PC-9 (cell line): ENCODE results near the gene ANO8.

ENCODE experiments used
- EZH2 ChIP-seq: fragments of 200-600 bp; sonication (generic); IDR thresholded peaks from 2 replicates; pipeline ENCODE4 v1.8.0; 2017; ENCODE audit warnings: antibody characterized with exemption, low read depth
- TF ChIP-seq, protein P1 (sequence below): fragments of 200-600 bp; sonication (generic); conservative IDR thresholded peaks from 2 replicates; pipeline ENCODE4 v1.6.1; 2017; ENCODE audit warnings: mixed run types, antibody characterized with exemption, mild to moderate bottlenecking, moderate library complexity

DNA sequence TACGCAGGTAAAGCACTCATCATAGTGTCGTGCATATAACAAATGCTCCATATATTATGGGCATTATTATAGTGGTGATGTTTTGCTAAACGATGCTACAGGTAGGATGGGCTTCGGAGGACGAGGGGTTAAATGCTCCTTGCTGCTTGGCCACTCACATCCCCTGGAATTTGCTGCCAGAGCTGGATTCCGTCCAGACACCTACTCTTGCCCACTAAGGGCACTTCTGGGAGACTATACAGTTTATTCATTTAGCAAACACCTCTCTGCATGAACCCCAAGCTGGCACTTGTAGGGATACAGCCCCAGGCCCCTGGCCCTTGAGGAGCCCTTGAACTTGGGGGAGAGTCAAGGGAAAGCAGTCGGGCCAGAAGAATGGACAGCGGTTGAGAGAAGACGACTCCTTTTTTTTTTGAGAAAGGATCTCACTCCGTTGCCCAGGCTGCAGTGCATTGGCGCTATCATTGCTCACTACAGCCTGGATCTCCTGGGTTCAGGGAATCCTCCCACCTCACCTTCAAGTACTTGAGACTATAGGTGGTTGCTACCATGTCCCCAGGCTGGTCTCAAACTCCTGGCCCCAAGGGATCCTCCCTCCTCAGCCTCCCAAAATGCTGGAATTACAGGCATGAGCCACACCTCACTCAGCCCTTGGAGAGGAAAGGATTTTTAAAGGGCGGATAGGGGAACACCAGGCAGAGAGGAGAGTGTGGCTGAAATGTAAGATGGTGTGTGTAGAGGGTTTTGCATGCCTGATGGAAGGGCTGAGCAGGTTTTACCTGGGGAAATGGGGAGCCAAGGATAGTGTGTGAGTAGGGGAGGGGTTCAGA is 30.1 kb downstream of the ANO8 start:
- TF ChIP-seq, protein P1, sequence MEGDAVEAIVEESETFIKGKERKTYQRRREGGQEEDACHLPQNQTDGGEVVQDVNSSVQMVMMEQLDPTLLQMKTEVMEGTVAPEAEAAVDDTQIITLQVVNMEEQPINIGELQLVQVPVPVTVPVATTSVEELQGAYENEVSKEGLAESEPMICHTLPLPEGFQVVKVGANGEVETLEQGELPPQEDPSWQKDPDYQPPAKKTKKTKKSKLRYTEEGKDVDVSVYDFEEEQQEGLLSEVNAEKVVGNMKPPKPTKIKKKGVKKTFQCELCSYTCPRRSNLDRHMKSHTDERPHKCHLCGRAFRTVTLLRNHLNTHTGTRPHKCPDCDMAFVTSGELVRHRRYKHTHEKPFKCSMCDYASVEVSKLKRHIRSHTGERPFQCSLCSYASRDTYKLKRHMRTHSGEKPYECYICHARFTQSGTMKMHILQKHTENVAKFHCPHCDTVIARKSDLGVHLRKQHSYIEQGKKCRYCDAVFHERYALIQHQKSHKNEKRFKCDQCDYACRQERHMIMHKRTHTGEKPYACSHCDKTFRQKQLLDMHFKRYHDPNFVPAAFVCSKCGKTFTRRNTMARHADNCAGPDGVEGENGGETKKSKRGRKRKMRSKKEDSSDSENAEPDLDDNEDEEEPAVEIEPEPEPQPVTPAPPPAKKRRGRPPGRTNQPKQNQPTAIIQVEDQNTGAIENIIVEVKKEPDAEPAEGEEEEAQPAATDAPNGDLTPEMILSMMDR, result no peak
- no peak for TF ChIP-seq EZH2
